Measurements from ENCODE around the gene SCN9A.
"Not testable (repeated sequence)": the region's sequence is repeated elsewhere in the genome, so short reads cannot be mapped to it uniquely, and the experiment has no call there.

- TF ChIP-seq CTCF (IDR thresholded peaks at IDR 0.05; ENCODE audit: insufficient read depth, low read length); POLR2AphosphoS5 (IDR thresholded peaks at IDR 0.05; ENCODE audit: low read depth); REST (IDR thresholded peaks at IDR 0.05; ENCODE audit: insufficient replicate concordance, low read depth): not testable (repeated sequence)
Observed at GRCh38 chr2:166312863-166313262, 62.9 kb downstream of the SCN9A start.
